Upper lobe of left lung (tissue), 6 donors: Measurements from ENCODE around the gene LRRK1. TPM values are rescaled to one million over a fixed set of nuclear protein-coding genes. Genes with fewer than 3 reads are reported as not detected.

Experiments used
- ATAC-seq, 2 donors: fragments of 200-7000 bp; cut with Tn5 transposase; one replicate each; pipeline ENCODE4 v1.9.1; 2022; ENCODE audit warnings: mild to moderate bottlenecking in 2 of 2, moderate library complexity in 2 of 2; ENCODE audit not compliant: low FRiP score in 2 of 2
- DNase-seq, 2 donors: peaks; one replicate each; pipeline ENCODE4 v3.0.0-alpha.2; 2019 to 2020
- H3K27ac ChIP-seq, 4 donors: fragments of 200-600 bp; sonication (generic); one replicate each; pipeline ENCODE4 v1.5.1; 2016 to 2019
- H3K27me3 ChIP-seq, 4 donors: fragments of 200-600 bp; sonication (generic); one replicate each; pipeline ENCODE4 v1.5.1; 2017 to 2019
- H3K36me3 ChIP-seq, 4 donors: fragments of 200-600 bp; sonication (generic); one replicate each; pipeline ENCODE4 v1.5.1; 2016 to 2019
- H3K4me1 ChIP-seq, 4 donors: fragments of 200-600 bp; sonication (generic); one replicate each; pipeline ENCODE4 v1.5.1; 2018 to 2019
- H3K4me3 ChIP-seq, 4 donors: fragments of 200-600 bp; sonication (generic); one replicate each; pipeline ENCODE4 v1.5.1; 2017 to 2019; ENCODE audit warnings: mild to moderate bottlenecking in 2 of 4, moderate library complexity in 1 of 4
- H3K9me3 ChIP-seq, 4 donors: fragments of 200-600 bp; sonication (generic); one replicate each; pipeline ENCODE4 v1.5.1; 2018 to 2019
- EP300 ChIP-seq, 4 donors: sonication (generic); formaldehyde crosslinking; IDR thresholded peaks; one replicate each; pipeline ENCODE4 v1.5.1; 2017; ENCODE audit warnings: antibody characterized with exemption in 4 of 4, control low read depth in 2 of 4
- POLR2A ChIP-seq, 4 donors: fragments of 450-650 bp; IDR thresholded peaks; one replicate each; pipeline ENCODE4 v1.5.1; 2016 to 2017; ENCODE audit warnings: antibody characterized with exemption in 4 of 4, mild to moderate bottlenecking in 2 of 4
- POLR2AphosphoS5 ChIP-seq, 2 donors: sonication (generic); formaldehyde crosslinking; IDR thresholded peaks; one replicate each; pipeline ENCODE4 v1.5.1; 2017; ENCODE audit warnings: antibody characterized with exemption in 2 of 2
- WGBS, 2 donors: methylation state at CpG; one replicate each; pipeline ENCODE4 v1.1.5; 2017 to 2018; 5-methylcytosine and 5-hydroxymethylcytosine counted together
- total RNA-seq, 6 donors: library from RNA; depleted of rRNA in 4 of 6; stranded (reverse); fragments of >200 nt in 4 of 6; gene quantifications; one replicate each; pipeline versions ENCODE4 v1.1.0 to v1.2.1, GENCODE V29; 2016 to 2021
- TF ChIP-seq, protein P1 (sequence below), 6 experiments: fragments of 450-650 bp in 4 of 6; fragments of 200-600 bp in 2 of 6; sonication (generic) in 2 of 6; IDR thresholded peaks; one replicate each; pipeline ENCODE4 v1.5.1; 2016 to 2019; ENCODE audit warnings: antibody characterized with exemption in 6 of 6
- donor health status: DM: no; HTN: no; CAD: no; lungs with moderate emphysema.
- donor health status: DM: no; HTN: yes; CAD: no; lungs with severe emphysema.

LRRK1 gene
- total RNA-seq, 6 donors from 2014 or later = 15.0 to 47.1 (median 31.2) TPM

DNA sequence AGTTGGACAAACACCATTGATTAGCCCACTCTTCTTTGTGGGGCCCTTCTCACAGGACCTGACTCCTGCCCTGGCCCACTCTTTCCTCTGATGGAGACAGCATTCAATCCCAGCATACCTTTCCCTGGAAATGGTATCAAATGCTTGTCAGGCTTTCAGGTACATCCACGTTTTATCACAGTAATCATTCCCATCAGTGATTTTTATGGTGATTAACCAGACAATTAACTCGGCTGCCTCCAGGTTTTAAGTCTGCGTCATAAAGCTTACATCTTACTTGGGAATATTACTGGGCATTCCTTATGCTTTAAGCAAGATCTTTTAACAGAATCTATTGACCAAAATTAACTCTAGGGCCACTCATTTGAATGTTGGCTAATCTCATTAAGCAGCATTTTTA lies 33.4 kb downstream of the LRRK1 start:
- H3K27me3 ChIP-seq = no peaks in the 10 kb centered on the region
- ATAC-seq = no peak

DNA sequence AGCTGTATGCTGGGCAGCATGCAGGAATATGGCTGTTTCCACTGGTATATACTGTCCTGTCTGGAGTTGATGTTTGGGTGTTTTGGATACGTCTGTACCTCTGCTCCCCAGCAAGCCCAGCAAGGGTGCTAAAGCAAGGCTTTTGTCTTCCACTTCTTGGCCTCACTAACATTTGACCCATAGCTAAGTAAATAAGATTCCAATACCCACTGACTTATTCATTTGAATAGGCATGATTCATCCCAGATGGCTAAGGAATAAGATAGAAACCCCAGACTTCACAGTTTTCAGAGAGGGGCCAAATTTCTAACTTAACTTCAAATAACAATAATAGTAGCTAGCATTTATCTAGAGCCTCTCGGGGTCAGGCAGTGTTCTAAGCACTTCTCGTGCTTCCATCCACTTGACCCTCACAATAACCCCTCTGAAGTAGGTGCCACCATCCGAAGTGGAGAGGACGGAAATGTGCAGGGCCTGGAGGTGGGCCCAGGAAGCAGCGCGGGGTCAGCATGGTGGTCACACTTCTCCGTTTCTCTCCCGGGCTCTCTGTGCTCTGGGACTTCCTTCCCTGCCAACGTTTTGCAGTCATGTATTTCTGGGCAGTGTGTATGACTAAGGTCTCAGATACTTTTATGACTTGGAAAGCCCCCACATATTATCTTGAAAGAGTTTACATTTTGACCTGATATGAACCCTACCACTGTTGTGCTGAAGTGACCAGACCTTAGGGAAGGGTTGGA lies 39.3 kb downstream of the LRRK1 start:
- ATAC-seq (peak; percentile 43 to 47), DNase-seq (no peak)
- H3K4me3 ChIP-seq = no peak overlapping the region
- H3K27me3 ChIP-seq = no peaks in the 10 kb centered on the region
- H3K9me3 ChIP-seq = no peaks in the 10 kb centered on the region
- no peak overlapping the region for H3K27ac ChIP-seq
- H3K36me3 ChIP-seq = no peaks in the 10 kb centered on the region
- H3K4me1 ChIP-seq = peaks cover 0 to 14% (median 7%) of the 10 kb centered on the region in 4 donors
- TF ChIP-seq EP300 (IDR thresholded peaks at IDR 0.05) = no peak
- TF ChIP-seq POLR2AphosphoS5 (IDR thresholded peaks at IDR 0.05) = no peak
- TF ChIP-seq POLR2A (IDR thresholded peaks at IDR 0.05) = no peak
- TF ChIP-seq, protein P1, sequence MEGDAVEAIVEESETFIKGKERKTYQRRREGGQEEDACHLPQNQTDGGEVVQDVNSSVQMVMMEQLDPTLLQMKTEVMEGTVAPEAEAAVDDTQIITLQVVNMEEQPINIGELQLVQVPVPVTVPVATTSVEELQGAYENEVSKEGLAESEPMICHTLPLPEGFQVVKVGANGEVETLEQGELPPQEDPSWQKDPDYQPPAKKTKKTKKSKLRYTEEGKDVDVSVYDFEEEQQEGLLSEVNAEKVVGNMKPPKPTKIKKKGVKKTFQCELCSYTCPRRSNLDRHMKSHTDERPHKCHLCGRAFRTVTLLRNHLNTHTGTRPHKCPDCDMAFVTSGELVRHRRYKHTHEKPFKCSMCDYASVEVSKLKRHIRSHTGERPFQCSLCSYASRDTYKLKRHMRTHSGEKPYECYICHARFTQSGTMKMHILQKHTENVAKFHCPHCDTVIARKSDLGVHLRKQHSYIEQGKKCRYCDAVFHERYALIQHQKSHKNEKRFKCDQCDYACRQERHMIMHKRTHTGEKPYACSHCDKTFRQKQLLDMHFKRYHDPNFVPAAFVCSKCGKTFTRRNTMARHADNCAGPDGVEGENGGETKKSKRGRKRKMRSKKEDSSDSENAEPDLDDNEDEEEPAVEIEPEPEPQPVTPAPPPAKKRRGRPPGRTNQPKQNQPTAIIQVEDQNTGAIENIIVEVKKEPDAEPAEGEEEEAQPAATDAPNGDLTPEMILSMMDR (IDR thresholded peaks at IDR 0.05) = no peak
- WGBS, 2 donors = 37 to 51% methylated on average over 10 of the region's 10 CpGs

More for the DNA sequence above, 33.4 kb downstream of the LRRK1 start:
- Histone ChIP-seq H3K4me3 (no peak overlapping the region), H3K4me1 (no peaks in the 10 kb centered on the region), H3K36me3 (no peaks in the 10 kb centered on the region), H3K27ac (no peak overlapping the region), H3K9me3 (no peaks in the 10 kb centered on the region)
- WGBS, 2 donors = 87 to 88% methylated on average over 3 of the region's 3 CpGs
- TF ChIP-seq POLR2A (IDR thresholded peaks at IDR 0.05) (no peak), POLR2AphosphoS5 (IDR thresholded peaks at IDR 0.05) (no peak), EP300 (IDR thresholded peaks at IDR 0.05) (no peak)
- TF ChIP-seq, protein P1 (IDR thresholded peaks at IDR 0.05) = no peak
- DNase-seq = no peak

DNA sequence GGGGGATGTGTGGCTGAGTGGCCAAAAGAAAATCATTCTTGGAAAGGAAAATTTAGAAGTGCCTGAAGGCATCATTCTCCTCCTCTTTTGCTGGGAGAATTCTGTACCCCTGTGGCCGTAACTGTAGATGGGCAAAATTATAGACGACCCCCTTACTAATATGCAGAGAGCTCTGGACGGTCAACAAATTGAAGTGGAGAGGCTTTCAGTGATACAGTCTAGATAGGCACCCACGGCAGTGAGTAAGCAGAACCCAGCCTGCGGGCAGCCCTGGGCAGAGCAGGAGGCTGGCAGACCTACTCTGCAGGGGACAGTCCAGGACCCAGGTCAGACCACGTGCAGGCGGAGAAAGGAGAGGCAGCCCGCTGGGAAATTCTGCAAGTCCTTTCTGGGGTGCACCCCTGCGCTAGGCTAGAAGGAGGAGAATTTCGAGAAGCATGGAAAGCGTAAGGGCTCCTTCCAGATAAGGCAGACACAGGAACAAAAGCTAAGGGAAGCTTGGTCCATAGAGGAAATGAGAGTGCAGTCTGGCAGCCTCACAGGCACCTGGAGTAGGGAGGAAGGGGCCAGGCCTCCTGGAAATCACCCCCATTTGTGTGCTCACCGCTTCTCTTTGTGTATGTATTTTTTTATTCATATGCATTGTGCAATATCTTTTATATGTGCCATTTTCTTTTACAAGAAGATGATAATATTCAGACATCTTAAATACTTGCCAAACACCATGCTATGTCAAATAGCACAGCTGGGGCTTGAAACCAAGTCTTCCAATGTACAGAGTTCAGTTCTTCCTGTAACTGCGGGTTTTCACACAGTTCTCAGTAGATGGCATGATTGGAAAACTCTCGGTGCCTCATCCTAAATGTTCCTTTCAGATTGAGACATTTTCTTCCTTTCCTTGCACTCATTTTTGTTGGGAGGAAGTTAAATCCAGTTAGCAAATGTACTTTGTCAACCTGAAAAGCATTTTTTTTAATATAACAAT lies 40.2 kb downstream of the LRRK1 start:
- Histone ChIP-seq H3K27ac (no peak overlapping the region), H3K27me3 (no peaks in the 10 kb centered on the region), H3K9me3 (no peaks in the 10 kb centered on the region), H3K4me1 (peaks cover 0 to 14% (median 7%) of the 10 kb centered on the region in 4 donors), H3K4me3 (no peak overlapping the region), H3K36me3 (no peaks in the 10 kb centered on the region)
- ATAC-seq = peak; percentile 50 to 62
- TF ChIP-seq EP300 (IDR thresholded peaks at IDR 0.05) (no peak), POLR2AphosphoS5 (IDR thresholded peaks at IDR 0.05) (no peak), POLR2A (IDR thresholded peaks at IDR 0.05) (no peak)
- TF ChIP-seq, protein P1 (IDR thresholded peaks at IDR 0.05) = no peak
- no peak for DNase-seq
- WGBS, 2 donors = 64 to 75% methylated on average over 14 of the region's 14 CpGs

DNA sequence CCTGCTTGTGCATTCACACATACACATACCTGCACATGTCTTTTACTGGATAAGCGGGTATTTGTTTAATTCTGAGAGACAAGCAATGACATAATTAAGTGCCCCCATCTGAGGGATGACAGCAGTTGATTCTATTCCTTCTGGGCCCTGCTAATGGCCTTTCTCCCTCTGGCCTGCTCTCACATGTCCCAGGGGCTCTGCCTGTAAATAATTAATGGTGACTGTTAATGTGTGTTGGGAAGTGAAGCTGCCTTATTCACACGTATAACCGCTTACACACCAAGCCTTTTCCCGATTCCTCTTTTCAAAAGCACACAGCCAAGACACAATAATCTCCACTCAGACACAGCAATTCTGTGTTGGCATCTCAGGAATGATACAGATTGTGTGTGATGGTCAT lies 47.8 kb downstream of the LRRK1 start:
- no peak for ATAC-seq
- TF ChIP-seq POLR2AphosphoS5 (IDR thresholded peaks at IDR 0.05) (no peak), EP300 (IDR thresholded peaks at IDR 0.05) (no peak), POLR2A (IDR thresholded peaks at IDR 0.05) (no peak)
- TF ChIP-seq, protein P1 (IDR thresholded peaks at IDR 0.05) = no peak
- Histone ChIP-seq H3K27ac (no peak overlapping the region), H3K27me3 (no peaks in the 10 kb centered on the region), H3K4me1 (no peaks in the 10 kb centered on the region), H3K9me3 (no peaks in the 10 kb centered on the region), H3K36me3 (no peaks in the 10 kb centered on the region), H3K4me3 (no peak overlapping the region)
- WGBS, 2 donors = 64 to 83% methylated on average over 4 of the region's 4 CpGs
- DNase-seq = no peak
